Fibroblast of the aortic adventitia (primary cell): ENCODE data around the gene YBX2. TPM values are rescaled to one million over a fixed set of nuclear protein-coding genes. Genes with fewer than 3 reads are reported as not detected.

Experiments used
- DNase-seq: peaks from one replicate; pipeline ENCODE4 v3.0.0-alpha.2; 2010; ENCODE audit warnings: low read depth
- H3K4me3 ChIP-seq: 2 replicates; pipeline ENCODE4 v1.5.1; 2011; ENCODE audit warnings: low read depth, mild to moderate bottlenecking, control low read depth, low read length, moderate library complexity
- CTCF ChIP-seq: IDR thresholded peaks from 2 replicates; pipeline ENCODE4 v1.5.1; 2011; ENCODE audit warnings: mild to moderate bottlenecking, low read length, control low read depth, inconsistent platforms; ENCODE audit not compliant: insufficient read depth
- total RNA-seq: library from RNA; depleted of rRNA; stranded (reverse); fragments of >200 nt; gene quantifications from 2 replicates; pipeline ENCODE4 v1.2.3, GENCODE V29; 2012; ENCODE audit warnings: low replicate concordance

Gene YBX2
- total RNA-seq, 1 donor, result not detected

GRCh38 chr17:7295230-7296180 lies 1.1 kb upstream of the YBX2 start:
- TF ChIP-seq CTCF, result no peak
- DNase-seq, result no peak
- H3K4me3 ChIP-seq, result no peak overlapping the region

- H3K4me3 ChIP-seq, result no peak overlapping the region
- no peak for DNase-seq
Observed at GRCh38 chr17:7293816-7294613, 424 bp downstream of the YBX2 start.

GRCh38 chr17:7293159-7293558 lies 1.3 kb downstream of the YBX2 start:
- TF ChIP-seq CTCF, result no peak
- no peak overlapping the region for H3K4me3 ChIP-seq
- no peak for DNase-seq

More at GRCh38 chr17:7293816-7294613, 424 bp downstream of the YBX2 start:
- TF ChIP-seq CTCF, result no peak

- no peak for TF ChIP-seq CTCF
- no peak for DNase-seq
- no peak overlapping the region for H3K4me3 ChIP-seq
Observed at GRCh38 chr17:7292729-7293128, 1.7 kb downstream of the YBX2 start.

GRCh38 chr17:7292194-7292593 lies 2.2 kb downstream of the YBX2 start:
- no peak for TF ChIP-seq CTCF
- H3K4me3 ChIP-seq, result no peak overlapping the region
- DNase-seq, result no peak

- TF ChIP-seq CTCF, result no peak
- no peak overlapping the region for H3K4me3 ChIP-seq
- no peak for DNase-seq
Observed at GRCh38 chr17:7290685-7291084, 3.8 kb downstream of the YBX2 start.
